Activated CD4-positive, alpha-beta T cell treated with anti-CD3 and anti-CD28 coated beads for 1 hour (primary cell): Measurements from ENCODE around the gene HECTD4.
"Not testable (repeated sequence)": the region's sequence is repeated elsewhere in the genome, so short reads cannot be mapped to it uniquely, and the experiment has no call there.

Source experiments
- DNase-seq: peaks from one replicate; pipeline ENCODE4 v3.0.0-alpha.2; 2020

HECTD4 gene

GRCh38 chr12:112350593-112351592, 31.3 kb downstream of the HECTD4 start:
- DNase-seq = no peak

- DNase-seq = no peak
Measured at GRCh38 chr12:112349431-112349830, 32.8 kb downstream of the HECTD4 start.

GRCh38 chr12:112348926-112349325, 33.3 kb downstream of the HECTD4 start:
- not testable (repeated sequence) for DNase-seq

- DNase-seq = no peak
Measured at GRCh38 chr12:112347581-112347982, 34.6 kb downstream of the HECTD4 start.

GRCh38 chr12:112346194-112346593, 36.0 kb downstream of the HECTD4 start:
- DNase-seq = no peak

GRCh38 chr12:112344220-112344619, 38.0 kb downstream of the HECTD4 start:
- no peak for DNase-seq

GRCh38 chr12:112342587-112342986, 39.6 kb downstream of the HECTD4 start:
- no peak for DNase-seq

- no peak for DNase-seq
Measured at GRCh38 chr12:112341046-112341825, 41.0 kb downstream of the HECTD4 start.

- no peak for DNase-seq
Measured at GRCh38 chr12:112340230-112340629, 42.0 kb downstream of the HECTD4 start.

- DNase-seq = not testable (repeated sequence)
Measured at GRCh38 chr12:112334999-112335398, 47.2 kb downstream of the HECTD4 start.

GRCh38 chr12:112333019-112333418, 49.2 kb downstream of the HECTD4 start:
- DNase-seq = no peak

- DNase-seq = no peak
Measured at GRCh38 chr12:112331886-112332285, 50.3 kb downstream of the HECTD4 start.

GRCh38 chr12:112330706-112331105, 51.5 kb downstream of the HECTD4 start:
- DNase-seq = no peak

GRCh38 chr12:112328456-112329124, 53.6 kb downstream of the HECTD4 start:
- no peak for DNase-seq

- no peak for DNase-seq
Measured at GRCh38 chr12:112327209-112327938, 54.9 kb downstream of the HECTD4 start.

- no peak for DNase-seq
Measured at GRCh38 chr12:112325622-112326207, 56.5 kb downstream of the HECTD4 start.

GRCh38 chr12:112325157-112325556, 57.1 kb downstream of the HECTD4 start:
- no peak for DNase-seq

GRCh38 chr12:112322882-112323547, 59.2 kb downstream of the HECTD4 start:
- no peak for DNase-seq

GRCh38 chr12:112322441-112322840, 59.8 kb downstream of the HECTD4 start:
- DNase-seq = no peak

GRCh38 chr12:112321245-112321644, 61.0 kb downstream of the HECTD4 start:
- no peak for DNase-seq

GRCh38 chr12:112319395-112319794, 62.8 kb downstream of the HECTD4 start:
- no peak for DNase-seq
